A549 (cell line): ENCODE measurements around the gene SPDYE6.

Experiments used
- BHLHE40 ChIP-seq: IDR thresholded peaks from 2 replicates; pipeline ENCODE4 v1.6.1; 2012; ENCODE audit warnings: low read depth, low read length, inconsistent platforms
- POLR2A ChIP-seq: IDR thresholded peaks from 2 replicates; pipeline ENCODE4 v1.6.1; 2012; ENCODE audit warnings: mild to moderate bottlenecking, low read length
- ZC3H11A ChIP-seq: fragments of 450-650 bp; IDR thresholded peaks from 2 replicates; pipeline ENCODE4 v1.6.1; 2014; ENCODE audit warnings: antibody characterized with exemption, mild to moderate bottlenecking

DNA sequence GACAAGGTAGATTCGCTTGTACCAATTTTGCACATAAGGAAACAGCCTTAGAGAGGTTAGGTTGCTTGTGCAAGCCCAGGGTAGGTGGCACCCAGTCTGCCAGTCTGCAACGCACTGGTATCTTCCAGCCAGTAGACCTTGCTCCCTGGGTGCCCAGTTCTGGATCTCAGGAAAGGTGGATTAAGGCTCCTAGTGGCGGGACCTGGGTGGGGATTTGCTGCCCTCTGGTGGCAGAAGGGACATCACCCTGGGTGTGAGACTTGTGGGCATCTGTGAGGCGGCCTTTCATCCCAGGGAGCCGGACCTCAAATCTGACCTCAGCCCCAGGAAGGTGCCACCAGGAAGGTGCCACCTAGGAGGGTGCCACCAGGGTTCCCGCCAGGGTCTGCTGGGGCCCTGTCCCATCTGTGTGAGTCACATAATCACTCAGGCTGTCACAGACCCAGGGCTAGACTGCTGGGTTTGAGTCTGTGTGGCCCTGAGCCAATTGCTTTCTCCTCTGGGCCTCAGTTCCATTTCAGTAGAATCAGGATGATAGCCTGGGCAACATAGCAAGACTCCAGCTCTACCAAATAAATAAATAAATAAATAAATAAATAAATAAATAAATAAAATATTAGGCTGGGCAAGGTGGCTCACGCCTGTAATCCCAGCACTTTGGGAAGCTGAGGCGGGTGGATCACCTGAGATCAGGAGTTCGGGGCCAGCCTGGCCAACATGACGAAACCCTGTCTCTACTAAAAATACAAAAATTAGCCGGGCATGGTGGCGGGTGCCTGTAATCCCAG, 34.6 kb upstream of the SPDYE6 start:
- TF ChIP-seq ZC3H11A, result peak; percentile 79
- no peak for TF ChIP-seq BHLHE40
- TF ChIP-seq POLR2A, result no peak
